Measurements from ENCODE around the gene KIFC3. TPM values are rescaled to one million over a fixed set of nuclear protein-coding genes. Genes with fewer than 3 reads are reported as not detected.
"Not testable (repeated sequence)": the region's sequence is repeated elsewhere in the genome, so short reads cannot be mapped to it uniquely, and the experiment has no call there.

KIFC3 gene
- total RNA-seq, 1 donor from 2014 or later, result 27.9 TPM

- no peak for DNase-seq
Measured at GRCh38 chr16:57739756-57740422, 62.4 kb downstream of the KIFC3 start.

GRCh38 chr16:57738844-57739243, 63.4 kb downstream of the KIFC3 start:
- DNase-seq, result no peak

DNA sequence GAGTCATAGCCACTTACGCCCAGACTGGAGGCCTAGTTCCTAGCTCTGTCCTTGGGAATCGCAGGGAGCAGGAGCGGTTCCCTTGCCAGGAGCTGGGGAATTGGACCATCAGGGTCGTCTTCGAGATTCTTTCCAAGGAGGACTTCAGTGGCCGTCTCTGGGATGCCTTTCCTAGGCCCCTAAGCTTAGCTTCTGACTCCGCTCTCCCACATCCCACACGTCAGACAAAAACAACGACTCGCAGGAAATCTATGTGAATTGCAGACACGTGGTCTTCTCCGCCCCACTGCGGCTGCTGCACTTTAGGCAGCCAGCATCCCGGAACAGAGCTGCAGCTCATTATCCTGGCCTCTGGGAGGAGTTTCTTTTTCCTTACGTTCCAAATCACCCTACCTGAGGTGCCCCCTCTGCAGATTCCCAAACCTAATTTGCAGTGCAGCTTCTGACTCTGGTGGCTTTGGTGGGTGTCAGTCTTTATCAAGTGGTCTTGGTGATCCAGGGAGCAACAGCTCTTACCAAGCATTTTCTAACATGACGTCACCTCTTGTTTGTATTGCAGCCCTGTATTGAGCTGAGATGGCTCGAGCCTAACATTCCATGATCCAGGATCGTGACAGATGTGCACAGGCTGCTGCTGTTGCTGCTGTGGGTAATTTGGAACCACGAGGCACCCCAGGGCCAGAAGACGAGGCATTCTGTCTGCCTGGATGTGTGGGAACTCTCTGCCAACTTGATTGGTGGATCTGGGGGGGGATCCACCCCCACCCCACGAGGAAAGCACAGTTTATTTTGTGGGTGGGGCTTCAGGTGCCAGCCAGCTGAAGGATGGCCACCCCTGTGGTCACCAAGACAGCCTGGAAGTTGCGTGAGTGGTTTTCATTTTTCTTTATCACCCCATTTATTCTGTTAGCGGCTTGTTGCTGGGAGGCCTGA, 65.6 kb downstream of the KIFC3 start:
- peak; percentile 83 for DNase-seq

- DNase-seq, result peak; percentile 48
Measured at GRCh38 chr16:57735755-57736418, 66.4 kb downstream of the KIFC3 start, which contains the start of gene KATNB1. Gene KATNB1 (plus strand): TSS chr16:57735770. CDS start chr16:57737244, 1,474 bp downstream.

GRCh38 chr16:57734925-57735754, 67.2 kb downstream of the KIFC3 start:
- DNase-seq, result peak; percentile 100

GRCh38 chr16:57734308-57734924, 67.9 kb downstream of the KIFC3 start:
- no peak for DNase-seq

DNA sequence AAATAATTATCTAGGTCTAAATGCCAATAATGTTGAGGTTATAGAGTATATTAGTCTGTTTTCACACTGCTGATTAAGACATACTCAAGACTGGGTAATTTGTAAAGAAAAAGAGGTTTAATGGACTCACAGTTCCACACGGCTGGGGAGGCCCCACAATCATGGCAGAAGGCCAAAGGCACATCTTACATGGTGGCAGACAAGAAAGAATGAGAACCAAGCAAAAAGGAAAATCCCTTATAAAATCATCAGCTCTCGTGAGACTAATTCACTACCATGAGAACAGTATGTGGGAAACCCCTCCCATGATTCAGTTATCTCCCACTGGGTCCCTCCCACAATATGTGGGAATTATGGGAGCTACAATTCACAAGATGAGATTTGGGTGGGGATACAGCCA, 69.6 kb downstream of the KIFC3 start:
- no peak for DNase-seq

- DNase-seq, result no peak
Measured at GRCh38 chr16:57732037-57732436, 70.3 kb downstream of the KIFC3 start.

DNA sequence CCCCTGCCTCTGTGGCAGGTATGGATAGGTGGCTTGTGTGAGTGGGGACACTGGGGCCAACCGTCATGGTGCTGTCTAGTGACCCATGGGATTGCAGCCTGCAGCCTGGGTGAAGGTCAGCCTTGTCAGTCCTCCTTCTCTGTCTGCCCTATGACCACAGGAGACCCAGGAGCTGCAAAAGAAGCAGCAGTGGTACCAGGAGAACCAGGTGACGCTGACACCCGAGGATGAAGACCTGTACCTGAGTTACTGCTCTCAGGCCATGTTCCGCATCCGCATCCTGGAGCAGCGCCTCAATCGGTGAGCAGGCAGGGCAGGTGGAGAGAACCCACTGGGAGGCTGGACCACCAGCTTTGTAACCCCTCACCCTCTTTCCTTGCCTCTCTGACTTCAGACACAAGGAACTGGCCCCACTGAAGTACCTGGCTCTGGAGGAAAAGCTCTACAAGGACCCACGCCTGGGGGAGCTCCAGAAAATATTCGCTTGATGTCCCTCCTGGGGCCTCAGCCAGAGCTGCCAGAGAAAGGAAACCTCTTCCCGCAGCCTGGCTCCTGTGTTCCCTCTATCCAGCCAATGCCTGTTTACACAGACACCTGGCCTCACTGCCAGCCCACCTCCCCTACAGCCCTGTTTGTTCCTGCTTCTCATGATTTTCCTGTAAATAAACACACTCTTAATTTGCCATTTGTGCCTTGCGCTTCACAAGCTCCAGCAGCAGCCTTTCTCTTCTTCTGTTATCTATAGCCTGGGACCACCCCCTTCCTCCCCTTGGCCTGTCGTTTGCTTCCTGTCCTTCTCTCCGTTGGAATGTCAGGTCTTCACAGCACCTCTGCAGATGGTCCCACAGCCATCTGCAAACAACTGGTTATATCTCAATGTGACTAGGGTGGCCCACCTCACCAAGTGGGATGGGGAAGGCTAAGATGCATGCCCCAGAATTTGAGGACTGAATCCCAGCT, 71.2 kb downstream of the KIFC3 start:
- no peak for DNase-seq

DNA sequence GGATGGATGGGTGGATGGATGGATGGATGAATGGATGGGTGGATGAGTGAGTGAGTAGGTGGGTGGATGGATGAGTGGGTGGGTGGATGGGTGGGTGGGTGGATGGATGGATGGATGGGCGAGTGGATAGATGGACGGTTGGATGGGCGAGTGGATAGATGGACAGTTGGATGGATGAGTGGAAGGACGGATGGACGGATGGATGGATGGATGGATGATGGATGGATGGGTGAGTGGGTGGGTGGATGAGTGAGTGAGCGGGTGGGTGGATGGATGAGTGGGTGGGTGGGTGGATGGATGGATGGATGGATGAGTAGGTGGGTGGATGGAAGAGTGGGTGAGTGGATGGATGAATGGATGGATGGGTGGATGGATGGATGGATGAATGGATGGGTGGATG, 72.4 kb downstream of the KIFC3 start:
- not testable (repeated sequence) for DNase-seq

GRCh38 chr16:57729182-57729484, 73.2 kb downstream of the KIFC3 start:
- no peak for DNase-seq

- no peak for DNase-seq
Measured at GRCh38 chr16:57728336-57729181, 73.7 kb downstream of the KIFC3 start.

- DNase-seq, result no peak
Measured at GRCh38 chr16:57727610-57728009, 74.7 kb downstream of the KIFC3 start.

- DNase-seq, result no peak
Measured at GRCh38 chr16:57726433-57726947, 75.8 kb downstream of the KIFC3 start.

DNA sequence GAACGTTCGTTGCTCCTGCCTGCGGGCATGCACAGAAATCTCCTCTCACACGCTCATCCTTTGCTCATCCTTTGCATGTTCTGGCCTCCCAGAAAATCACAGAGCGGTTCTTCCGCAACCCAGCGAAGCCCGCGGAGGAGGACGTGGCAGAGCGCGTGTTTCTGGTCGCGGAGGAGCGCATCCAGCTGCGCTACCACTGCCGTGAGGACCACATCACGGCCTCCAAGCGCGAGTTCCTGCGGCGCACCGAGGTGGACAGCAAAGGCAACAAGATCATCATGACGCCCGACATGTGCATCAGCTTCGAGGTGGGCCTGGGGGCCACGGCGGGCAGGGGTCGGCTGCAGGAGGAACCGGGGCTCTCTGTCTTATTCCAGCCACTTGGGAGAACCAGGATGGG, 76.3 kb downstream of the KIFC3 start:
- no peak for DNase-seq

- DNase-seq, result no peak
Measured at GRCh38 chr16:57725554-57725953, 76.7 kb downstream of the KIFC3 start.

- no peak for DNase-seq
Measured at GRCh38 chr16:57725151-57725550, 77.1 kb downstream of the KIFC3 start.

- DNase-seq, result no peak
Measured at GRCh38 chr16:57724531-57724930, 77.8 kb downstream of the KIFC3 start.

GRCh38 chr16:57723170-57723569, 79.1 kb downstream of the KIFC3 start:
- no peak for DNase-seq

Measured in tongue (tissue), 2 donors.